DMS 273 treated with DMSO at 0.1 percent for 48 hours (cell line): Measurements from ENCODE around the gene FHIP2A.
A peak's percentile ranks its signal among the peaks of the same experiment; 100 is the strongest.
"Not testable (repeated sequence)": the region's sequence is repeated elsewhere in the genome, so short reads cannot be mapped to it uniquely, and the experiment has no call there.

Source experiments
- DNase-seq: peaks from one replicate; lab custom pipeline; 2025; lab: John Stamatoyannopoulos, UW

FHIP2A gene, protein sequence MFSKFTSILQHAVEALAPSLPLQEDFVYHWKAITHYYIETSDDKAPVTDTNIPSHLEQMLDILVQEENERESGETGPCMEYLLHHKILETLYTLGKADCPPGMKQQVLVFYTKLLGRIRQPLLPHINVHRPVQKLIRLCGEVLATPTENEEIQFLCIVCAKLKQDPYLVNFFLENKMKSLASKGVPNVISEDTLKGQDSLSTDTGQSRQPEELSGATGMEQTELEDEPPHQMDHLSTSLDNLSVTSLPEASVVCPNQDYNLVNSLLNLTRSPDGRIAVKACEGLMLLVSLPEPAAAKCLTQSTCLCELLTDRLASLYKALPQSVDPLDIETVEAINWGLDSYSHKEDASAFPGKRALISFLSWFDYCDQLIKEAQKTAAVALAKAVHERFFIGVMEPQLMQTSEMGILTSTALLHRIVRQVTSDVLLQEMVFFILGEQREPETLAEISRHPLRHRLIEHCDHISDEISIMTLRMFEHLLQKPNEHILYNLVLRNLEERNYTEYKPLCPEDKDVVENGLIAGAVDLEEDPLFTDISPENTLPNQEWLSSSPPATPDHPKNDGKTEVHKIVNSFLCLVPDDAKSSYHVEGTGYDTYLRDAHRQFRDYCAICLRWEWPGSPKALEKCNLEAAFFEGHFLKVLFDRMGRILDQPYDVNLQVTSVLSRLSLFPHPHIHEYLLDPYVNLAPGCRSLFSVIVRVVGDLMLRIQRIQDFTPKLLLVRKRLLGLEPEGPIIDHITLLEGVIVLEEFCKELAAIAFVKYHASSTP

DNA sequence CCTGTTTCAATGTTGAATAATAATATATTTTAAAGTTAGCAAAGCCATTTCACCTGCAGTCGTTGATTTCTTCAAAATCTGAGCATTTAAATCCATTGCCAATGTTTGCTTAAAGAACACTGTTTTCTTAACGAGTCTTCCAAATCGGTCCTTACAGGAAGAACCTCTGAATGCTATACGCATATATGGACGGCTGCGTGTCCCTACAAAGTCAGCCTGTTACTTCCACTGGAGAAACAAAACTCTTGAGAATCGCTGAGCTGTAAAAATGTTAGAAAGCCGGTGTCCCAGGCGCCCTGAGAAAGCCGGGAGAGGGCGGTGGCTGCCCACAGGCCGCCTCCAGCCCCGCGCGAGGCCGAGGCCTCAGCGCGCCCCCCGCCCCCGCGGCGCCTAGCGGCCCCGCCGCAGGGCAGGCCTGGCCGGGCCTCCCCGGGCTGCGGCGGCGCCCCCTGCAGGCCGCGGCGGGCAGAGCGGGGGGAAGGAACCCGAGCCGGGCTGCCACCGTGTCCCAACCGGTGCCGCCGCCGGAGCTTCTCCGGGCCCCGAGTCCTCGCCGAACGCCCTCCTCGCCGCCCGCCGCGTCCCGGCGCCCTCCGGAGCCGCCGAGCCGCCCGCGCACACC lies at the start of gene FHIP2A:
FHIP2A (plus strand) TSS at position 488 of the 622 bp plus-strand sequence. CDS start 299 bp downstream, outside the sequence.
- peak; percentile 13 for DNase-seq

DNA sequence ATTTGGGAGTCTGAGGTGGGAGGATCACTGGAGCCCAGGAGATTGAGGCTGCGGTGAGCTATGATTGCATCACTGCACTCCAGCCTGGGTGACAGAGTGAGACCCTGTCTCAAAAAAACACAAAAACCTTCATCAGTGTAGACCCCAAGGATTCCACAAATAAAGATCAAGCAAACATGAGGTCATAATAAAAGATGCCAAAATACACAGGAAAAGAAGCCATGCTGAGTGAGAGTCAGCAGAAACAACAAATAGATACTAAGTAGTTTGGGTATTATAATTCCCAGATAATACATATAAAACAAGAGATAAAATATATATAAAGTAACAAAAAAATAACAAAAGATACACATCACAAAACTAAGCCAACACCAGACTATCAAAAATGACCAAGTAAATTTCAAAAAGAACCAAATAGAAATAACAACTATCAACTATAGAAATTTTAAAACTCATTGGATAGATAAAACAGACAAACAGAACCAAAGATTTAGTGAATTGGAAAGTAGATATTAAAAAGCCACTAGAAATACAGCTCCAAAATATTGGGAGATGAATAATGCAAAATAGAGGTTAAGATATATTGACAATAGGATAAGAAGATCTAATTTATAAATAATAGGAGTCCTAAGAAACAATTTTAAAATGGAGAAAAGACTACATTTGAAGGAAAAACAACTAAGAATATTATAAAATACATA lies 48.9 kb upstream of the FHIP2A start:
- DNase-seq: no peak

DNA sequence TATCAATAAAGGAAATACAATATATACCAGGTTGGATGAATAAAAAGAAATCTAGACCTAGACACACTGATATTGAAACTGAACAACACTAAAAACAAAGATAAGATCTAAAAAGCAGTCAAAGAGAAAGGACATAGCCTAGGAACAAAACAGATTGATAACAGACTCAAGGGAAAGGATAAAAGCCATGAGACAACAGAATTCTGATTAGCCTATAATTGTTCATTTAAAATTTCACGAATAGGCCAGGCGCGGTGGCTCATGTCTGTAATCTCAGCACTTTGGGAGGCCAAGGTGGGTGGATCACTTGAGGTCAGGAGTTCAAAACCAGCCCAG lies 48.4 kb upstream of the FHIP2A start:
- DNase-seq: no peak

DNA sequence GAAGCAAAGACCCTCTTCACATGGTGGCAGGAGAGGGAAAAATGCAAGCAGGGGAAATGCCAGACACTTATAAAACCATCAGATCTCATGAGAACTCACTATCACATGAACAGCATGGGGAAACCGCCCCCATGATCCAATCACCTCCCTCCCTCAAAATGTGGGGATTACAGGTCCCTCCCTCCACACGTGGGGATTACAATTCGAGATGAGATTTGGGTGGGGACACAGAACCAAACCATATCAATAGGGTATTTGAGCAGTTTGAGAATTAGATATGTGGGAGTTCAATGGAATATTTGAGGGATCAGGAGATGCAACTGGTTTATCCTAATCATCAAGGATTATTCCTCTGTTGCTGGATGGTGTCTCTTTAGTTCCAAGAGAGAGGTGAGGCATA lies 46.5 kb upstream of the FHIP2A start:
- DNase-seq: not testable (repeated sequence)

DNA sequence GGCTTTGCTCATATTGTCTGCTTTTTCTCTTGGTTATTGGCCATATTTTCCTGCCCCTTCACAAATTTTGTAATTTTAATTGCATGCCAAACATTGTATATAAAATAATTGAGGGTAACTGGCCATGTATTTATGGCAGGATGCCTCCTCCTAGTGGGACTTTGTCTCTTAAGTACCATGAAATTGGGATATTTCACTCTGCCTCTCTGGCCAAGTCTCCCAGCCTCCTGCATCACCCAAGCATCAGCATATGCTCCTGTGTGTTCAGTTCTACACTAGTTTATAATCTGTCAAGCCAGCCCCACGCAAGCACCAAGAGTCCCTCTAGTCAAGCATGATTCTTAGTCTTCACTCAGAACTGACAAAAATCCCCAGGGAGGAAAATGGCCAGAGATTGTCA lies 44.2 kb upstream of the FHIP2A start:
- no peak for DNase-seq

DNA sequence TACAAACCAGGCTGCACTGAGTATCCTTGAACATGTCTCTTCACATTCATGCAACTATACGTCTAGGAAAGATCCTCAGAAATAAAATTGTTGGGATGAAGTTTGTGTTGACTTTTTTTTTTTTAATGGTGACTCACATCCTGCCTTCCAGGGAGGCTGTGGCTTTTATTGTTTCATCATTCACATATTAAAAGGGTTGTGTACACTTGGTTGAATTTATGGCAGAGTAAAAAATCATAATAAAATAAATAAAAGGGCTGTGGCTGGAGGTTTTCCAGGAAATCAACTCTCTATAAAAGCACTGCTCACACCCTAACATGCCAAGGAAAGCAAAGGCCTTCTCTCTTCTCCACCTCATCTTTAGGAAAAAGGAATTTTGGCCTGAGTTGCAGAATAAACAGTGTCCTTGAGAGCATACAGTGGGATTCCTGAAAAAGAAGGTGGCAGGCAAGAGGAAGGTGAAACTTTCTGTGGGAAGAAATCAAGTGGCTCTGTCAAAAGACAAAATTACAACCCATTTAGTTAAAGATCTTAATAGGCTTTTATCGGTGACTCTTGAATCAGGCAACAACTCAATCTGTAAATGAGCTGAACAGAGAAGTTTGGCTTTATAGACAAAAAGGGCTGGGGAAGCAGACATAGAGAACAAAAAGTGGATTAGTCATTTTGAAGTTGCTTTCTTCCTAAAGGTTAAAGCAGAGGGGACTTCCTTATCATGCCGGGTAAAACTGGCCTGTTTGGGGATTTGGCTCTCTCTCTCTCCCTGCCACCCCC lies 41.6 kb upstream of the FHIP2A start:
- DNase-seq: no peak

DNA sequence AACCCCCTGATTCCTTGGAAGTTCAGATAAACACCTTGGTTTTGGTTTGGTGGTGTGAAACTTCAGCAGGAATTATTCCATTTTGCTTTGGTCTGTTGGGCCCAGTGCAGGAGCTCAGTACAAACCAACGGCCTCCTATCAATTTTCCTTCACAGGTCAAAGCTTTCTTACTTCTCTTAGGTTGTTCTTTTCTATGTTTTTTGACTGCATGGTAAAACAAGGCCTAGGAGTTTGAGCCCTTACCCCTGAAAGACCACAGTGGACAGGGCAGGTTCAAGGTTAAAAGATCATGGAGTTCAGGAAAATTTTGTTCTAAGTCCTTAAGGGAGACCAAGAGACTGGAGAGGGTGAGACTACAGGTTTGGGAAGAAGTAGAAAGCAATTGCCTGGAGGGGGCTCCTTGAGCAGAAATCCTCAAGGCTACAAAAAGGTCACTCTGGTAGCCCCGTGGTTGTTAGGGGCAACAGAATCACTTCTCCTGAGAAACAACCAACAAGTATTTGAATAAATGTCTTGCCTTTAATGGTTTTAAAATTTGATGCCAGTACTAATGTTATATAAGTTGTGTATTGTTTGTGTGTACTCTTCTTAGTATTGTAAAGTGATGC lies 40.9 kb upstream of the FHIP2A start:
- no peak for DNase-seq

DNA sequence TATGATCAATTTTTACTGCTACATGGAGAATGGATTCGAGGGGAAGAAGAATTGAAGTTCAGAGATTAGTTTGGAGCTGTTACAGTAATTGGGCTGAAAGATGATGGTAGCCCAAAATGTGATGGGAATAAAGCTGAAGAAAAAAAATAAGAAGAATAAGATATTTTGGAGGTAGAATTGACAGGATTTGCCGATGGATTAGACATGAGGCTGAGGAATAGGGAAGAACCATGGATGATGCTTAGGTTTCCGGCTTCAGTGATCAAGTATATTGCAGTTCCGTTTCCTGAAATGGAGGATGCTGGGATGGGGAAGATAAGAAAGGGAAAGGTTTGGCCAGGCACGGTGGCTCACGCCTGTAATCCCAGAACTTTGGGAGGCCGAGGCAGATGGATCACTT lies 38.9 kb upstream of the FHIP2A start:
- no peak for DNase-seq

DNA sequence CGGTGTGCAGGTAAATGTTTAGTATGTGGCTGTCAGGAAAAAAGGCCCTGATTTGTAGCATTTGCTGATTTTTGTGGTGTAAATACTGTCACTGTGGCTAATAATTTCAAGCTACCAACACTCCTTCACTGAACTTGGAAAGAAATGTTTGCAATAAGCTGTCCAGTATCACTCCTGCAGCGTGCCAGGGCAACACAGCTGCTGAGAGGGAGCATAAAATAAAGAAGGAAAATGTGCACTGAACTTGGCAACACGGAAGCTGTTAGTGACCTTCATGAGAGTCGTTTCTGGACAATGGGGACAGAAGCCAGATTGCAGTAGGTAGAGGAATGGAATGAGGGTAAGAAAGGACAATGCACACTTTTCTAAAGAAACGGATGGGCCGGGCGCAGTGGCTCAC lies 37.9 kb upstream of the FHIP2A start:
- no peak for DNase-seq

DNA sequence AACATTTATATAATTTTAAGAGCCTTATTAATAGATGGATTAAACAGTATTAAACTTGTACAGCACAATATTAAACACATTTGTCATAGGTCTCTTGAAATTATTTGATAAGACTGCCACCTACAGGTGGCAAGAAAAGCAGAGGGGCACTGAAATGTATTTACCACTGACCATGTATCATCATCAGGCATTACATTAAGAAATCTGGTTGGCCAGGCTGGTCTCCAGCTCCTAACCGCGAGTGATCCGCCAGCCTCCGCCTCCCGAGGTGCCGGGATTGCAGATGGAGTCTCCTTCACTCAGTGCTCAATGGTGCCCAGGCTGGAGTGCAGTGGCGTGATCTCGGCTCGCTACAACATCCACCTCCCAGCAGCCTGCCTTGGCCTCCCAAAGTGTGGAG lies 35.1 kb upstream of the FHIP2A start:
- DNase-seq: peak; percentile 0

DNA sequence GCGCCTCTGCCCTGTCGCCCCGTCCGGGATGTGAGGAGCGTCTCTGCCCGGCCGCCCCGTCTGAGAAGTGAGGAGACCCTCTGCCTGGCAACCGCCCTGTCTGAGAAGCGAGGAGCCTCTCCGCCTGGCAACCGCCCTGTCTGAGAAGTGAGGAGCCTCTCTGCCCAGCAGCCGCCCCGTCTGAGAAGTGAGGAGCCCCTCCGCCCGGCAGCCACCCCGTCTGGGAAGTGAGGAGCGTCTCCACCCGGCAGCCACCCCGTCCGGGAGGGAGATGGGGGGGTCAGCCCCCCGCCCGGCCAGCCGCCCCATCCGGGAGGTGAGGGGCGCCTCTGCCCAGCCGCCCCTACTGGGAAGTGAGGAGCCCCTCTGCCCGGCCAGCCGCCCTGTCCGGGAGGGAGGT lies 34.4 kb upstream of the FHIP2A start:
- not testable (repeated sequence) for DNase-seq

DNA sequence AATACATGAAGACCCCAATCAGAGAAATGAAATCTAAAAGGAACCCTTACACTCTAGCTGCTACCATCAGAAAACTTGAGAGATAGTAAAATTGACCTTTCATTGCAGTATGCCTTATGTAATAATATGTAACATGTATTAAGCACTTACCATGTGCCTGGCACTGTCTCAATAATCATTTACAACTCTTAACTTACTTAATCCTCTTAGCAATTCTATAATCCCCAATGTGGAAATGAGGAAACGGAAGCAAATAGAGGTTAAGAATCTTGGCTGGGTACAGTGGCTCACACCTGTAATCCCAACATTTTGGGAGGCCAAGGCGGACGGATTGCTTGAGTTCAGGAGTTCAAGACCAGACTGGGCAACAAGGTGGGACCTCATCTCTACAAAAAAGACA lies 29.8 kb upstream of the FHIP2A start:
- DNase-seq: no peak

DNA sequence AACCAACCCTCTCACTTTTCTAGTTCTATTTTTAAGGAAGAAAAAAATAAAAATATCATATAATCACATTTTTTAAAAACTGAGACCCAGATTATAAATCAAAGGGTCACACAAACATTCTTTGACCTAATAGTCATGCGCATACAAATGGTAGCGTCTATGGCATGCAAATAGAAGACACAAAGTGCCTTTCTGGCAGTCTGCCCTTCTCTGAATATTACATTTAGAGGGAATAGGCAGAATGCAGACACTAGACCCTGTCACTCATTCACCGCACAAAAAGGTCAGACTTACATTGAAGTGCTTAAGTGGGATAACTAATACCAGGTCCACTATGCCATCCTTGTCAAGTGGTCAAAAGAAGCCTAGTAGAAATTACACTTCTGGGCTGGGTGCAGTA lies 26.5 kb upstream of the FHIP2A start:
- no peak for DNase-seq

DNA sequence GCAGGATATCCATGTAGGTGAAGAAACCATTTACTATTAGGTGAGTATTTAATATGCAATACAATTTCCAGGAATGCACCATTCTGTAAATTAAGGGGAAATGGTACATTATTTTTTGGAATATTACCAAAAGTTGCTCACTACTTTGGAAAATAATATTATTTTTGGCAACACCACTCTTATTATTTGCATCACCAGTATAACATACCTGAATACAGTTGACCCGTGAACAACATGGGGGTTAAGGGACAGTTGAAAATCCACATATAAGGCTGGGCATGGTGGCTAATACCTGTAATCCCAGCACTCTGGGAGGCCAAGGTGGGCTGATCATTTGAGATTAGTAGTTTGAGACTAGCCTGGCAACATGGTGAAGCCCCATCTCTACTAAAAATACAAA lies 21.2 kb upstream of the FHIP2A start:
- no peak for DNase-seq

DNA sequence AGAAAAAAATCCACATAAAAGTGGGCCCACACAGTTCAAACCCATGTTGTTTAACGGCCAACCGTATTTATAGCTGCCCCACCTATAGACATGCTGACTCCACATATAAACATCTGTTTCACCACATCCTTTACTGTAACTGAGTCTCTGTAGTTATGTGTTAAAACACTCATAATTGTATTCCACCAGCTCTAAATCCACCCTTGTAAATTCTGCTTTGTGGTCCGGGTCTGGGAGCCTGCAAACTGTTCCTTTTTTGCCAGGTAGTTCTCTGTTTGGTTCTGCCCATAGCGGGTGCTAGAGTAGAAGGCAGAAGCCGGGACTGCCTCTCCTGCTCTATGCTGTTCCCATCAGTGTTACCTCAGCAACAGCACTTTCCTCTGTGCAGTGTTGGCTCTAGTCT lies 20.2 kb upstream of the FHIP2A start:
- no peak for DNase-seq

DNA sequence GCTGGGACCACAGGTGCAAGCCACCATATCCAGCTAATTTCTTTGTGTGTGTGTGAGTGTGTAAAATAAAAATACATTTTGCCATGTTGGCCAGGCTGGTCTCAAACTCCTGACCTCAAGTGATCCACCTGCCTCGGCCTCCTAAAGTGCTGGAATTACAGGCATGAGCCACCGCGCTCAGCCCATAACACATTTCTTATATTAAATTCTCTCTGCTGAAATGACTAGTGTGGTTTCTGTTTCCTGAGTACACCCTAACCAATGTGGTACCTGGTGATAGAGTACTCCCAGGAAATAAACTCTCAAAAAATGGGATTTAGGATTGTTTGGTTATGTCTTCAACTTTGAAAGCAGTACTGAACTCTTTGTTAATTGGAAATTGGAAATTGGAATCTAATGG lies 19.4 kb upstream of the FHIP2A start:
- no peak for DNase-seq

DNA sequence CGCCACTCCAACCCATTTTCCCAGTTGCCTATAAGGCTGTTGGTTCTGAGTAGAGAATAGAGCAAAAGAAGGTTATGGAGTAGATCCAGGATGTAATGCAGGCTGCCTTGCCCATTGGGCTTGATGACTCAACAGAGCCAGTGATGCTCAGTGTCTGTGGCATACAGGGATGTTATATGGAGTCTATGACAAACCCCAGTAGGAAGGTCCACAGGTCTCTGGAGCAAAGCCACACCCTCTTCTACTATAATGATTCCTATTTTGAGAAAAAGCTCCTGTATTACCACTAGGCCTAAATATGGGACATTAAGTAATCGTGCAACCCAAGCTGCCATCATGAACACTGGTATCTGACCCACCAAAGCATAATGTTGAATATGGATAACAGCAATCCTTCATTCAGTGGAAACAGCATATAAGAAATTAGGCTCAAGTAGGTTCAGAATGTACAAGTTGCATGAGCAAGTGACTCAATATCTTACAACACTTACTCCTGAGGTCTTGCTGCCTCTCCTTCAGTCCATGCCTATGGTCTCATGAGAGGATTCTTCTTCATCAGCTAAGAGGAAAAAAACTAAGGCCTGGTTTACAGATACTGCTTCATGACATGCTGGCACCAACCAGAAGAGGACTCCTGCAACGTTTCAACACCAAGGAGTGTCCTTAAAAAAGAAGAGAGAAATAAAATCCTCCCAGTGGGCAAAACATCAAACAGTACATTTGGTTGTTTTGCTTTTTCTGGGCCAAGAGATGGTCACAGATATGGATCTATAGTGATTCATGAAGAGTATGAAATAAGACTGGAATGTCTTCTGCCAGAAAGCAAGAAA lies 14.8 kb upstream of the FHIP2A start:
- no peak for DNase-seq

DNA sequence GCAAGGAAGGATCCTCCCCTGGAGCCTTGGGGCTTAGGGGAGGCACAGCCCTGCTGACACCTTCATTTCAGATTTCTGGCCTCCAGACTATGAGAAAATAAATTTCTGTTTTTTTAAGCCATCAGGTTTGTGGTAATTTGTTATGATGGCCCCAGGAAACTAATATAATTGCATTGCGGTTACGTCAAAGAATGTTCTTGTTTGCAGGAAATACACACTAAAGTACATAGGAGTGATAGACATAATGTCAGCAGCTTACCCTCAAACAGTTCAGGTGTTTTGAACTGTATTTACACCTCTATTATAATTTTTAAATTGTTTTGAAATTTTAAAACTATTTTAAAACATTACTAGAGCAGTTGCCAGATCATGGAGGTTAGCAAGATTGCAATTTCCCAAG lies 12.6 kb upstream of the FHIP2A start:
- DNase-seq: no peak

DNA sequence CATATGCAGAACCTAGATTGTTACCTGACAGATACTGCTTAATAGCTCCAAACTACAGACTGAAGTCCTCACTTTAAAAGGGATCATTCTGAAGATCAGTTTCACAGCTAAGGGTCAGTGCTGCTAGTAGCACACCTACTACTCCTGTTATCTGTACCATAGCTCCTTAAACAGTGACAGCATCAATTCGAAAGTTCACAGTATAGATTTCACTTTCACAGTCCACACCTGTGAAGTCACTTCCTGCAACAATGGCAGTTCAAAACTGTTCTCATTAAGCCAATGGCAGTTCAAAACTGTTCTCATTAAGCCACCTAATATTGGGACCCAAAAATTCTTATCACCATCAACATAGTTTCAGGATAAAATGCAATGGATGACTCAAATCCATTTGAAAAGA lies 10.7 kb upstream of the FHIP2A start:
- DNase-seq: no peak

DNA sequence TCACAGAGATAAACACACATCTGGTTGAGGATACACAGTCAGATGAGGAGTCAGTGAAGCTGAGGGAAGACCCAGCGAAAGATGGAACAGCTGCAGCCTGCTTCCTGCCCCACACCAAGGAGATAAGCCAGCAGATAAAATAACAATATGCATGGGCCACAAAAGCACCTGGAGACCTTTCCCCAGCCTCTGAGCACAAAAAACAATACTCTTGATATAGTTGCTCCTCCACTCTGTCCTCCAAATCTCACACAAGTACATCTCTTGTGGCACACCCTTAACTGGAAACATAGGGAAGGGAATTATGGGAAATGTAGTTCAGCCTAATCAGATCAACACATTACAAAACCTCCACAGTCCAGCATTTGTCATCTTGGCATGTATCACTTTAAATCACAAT lies 9.7 kb upstream of the FHIP2A start:
- DNase-seq: no peak
